Measurements from ENCODE around the gene HOXA5. TPM values are rescaled to one million over a fixed set of nuclear protein-coding genes. Genes with fewer than 3 reads are reported as not detected.

Gene HOXA5
- total RNA-seq, 1 donor = 5.8 TPM

- Histone ChIP-seq H3K4me2 (ENCODE audit: insufficient read depth, low read length) (peak overlapping the region; percentile 96), H3K27ac (ENCODE audit: low read depth, low read length) (peak overlapping the region; percentile 85), H3K4me3 (ENCODE audit: insufficient read depth, low read length) (peak overlapping the region; percentile 72), H3K9me3 (ENCODE audit: low read depth, low read length) (no peaks in the 10 kb centered on the region), H3K79me2 (ENCODE audit: insufficient read depth, low read length) (peaks cover 97% of the 10 kb centered on the region), H2AFZ (ENCODE audit: low read length) (no peak overlapping the region), H3K27me3 (ENCODE audit: insufficient read depth, low read length) (no peaks in the 10 kb centered on the region), H4K20me1 (ENCODE audit: insufficient read depth, low read length) (no peaks in the 10 kb centered on the region), H3K36me3 (ENCODE audit: insufficient read depth, low read length) (no peaks in the 10 kb centered on the region), H3K4me1 (ENCODE audit: insufficient read depth, low read length) (peaks cover 77% of the 10 kb centered on the region)
- no peak for DNase-seq (ENCODE audit: insufficient read length, low spot score, missing footprints)
- no peak for TF ChIP-seq CTCF (IDR thresholded peaks at IDR 0.05; ENCODE audit: extremely low read depth, low read depth, low read length)
Observed at GRCh38 chr7:27191161-27191731, 47.8 kb upstream of the HOXA5 start.

- H3K27ac ChIP-seq (ENCODE audit: low read depth, low read length) = peak overlapping the region; percentile 95
- no peak for TF ChIP-seq CTCF (IDR thresholded peaks at IDR 0.05; ENCODE audit: extremely low read depth, low read depth, low read length)
- peaks cover 98% of the 10 kb centered on the region for H3K79me2 ChIP-seq (ENCODE audit: insufficient read depth, low read length)
- no peaks in the 10 kb centered on the region for H3K9me3 ChIP-seq (ENCODE audit: low read depth, low read length)
- H3K4me1 ChIP-seq (ENCODE audit: insufficient read depth, low read length) = peaks cover 72% of the 10 kb centered on the region
- no peak overlapping the region for H2AFZ ChIP-seq (ENCODE audit: low read length)
- no peaks in the 10 kb centered on the region for H4K20me1 ChIP-seq (ENCODE audit: insufficient read depth, low read length)
- H3K4me3 ChIP-seq (ENCODE audit: insufficient read depth, low read length) = peak overlapping the region; percentile 92
- DNase-seq (ENCODE audit: insufficient read length, low spot score, missing footprints) = no peak
- H3K36me3 ChIP-seq (ENCODE audit: insufficient read depth, low read length) = no peaks in the 10 kb centered on the region
- no peaks in the 10 kb centered on the region for H3K27me3 ChIP-seq (ENCODE audit: insufficient read depth, low read length)
- H3K4me2 ChIP-seq (ENCODE audit: insufficient read depth, low read length) = peak overlapping the region; percentile 96
Observed at GRCh38 chr7:27189997-27190748, 46.7 kb upstream of the HOXA5 start.

- H3K27me3 ChIP-seq (ENCODE audit: insufficient read depth, low read length) = no peaks in the 10 kb centered on the region
- no peak overlapping the region for H2AFZ ChIP-seq (ENCODE audit: low read length)
- TF ChIP-seq CTCF (IDR thresholded peaks at IDR 0.05; ENCODE audit: extremely low read depth, low read depth, low read length) = no peak
- peaks cover 96% of the 10 kb centered on the region for H3K79me2 ChIP-seq (ENCODE audit: insufficient read depth, low read length)
- peak overlapping the region; percentile 92 for H3K4me3 ChIP-seq (ENCODE audit: insufficient read depth, low read length)
- H3K4me1 ChIP-seq (ENCODE audit: insufficient read depth, low read length) = peaks cover 65% of the 10 kb centered on the region
- no peaks in the 10 kb centered on the region for H3K36me3 ChIP-seq (ENCODE audit: insufficient read depth, low read length)
- H3K27ac ChIP-seq (ENCODE audit: low read depth, low read length) = peak overlapping the region; percentile 95
- DNase-seq (ENCODE audit: insufficient read length, low spot score, missing footprints) = no peak
- H3K9me3 ChIP-seq (ENCODE audit: low read depth, low read length) = no peaks in the 10 kb centered on the region
- H4K20me1 ChIP-seq (ENCODE audit: insufficient read depth, low read length) = no peaks in the 10 kb centered on the region
- peak overlapping the region; percentile 96 for H3K4me2 ChIP-seq (ENCODE audit: insufficient read depth, low read length)
Observed at GRCh38 chr7:27189295-27189996, 46.0 kb upstream of the HOXA5 start.

Measured in osteoblast (primary cell).